RWPE2 (cell line): ENCODE data around the gene CACNB3.
"Not testable (repeated sequence)": the region's sequence is repeated elsewhere in the genome, so short reads cannot be mapped to it uniquely, and the experiment has no call there.

Experiments used
- ATAC-seq: fragments of 200-7000 bp; cut with Tn5 transposase; 3 replicates; pipeline ENCODE4 v1.9.1; 2021; ENCODE audit warnings: low read depth
- DNase-seq: peaks from one replicate; pipeline ENCODE4 v3.0.0-alpha.2; 2020; ENCODE audit warnings: low spot score
- H3K27ac ChIP-seq: fragments of 450-650 bp; 2 replicates; pipeline ENCODE4 v1.5.1; 2017; ENCODE audit warnings: mild to moderate bottlenecking; ENCODE audit not compliant: poor library complexity, severe bottlenecking
- H3K27me3 ChIP-seq: fragments of 250-450 bp; sonication (Bioruptor Pico); 2 replicates; pipeline ENCODE4 v1.5.1; 2021; ENCODE audit warnings: mild to moderate bottlenecking, moderate library complexity; ENCODE audit not compliant: insufficient read depth, poor library complexity, severe bottlenecking
- H3K36me3 ChIP-seq: fragments of 250-450 bp; sonication (Bioruptor Pico); 2 replicates; pipeline ENCODE4 v1.5.1; 2020; ENCODE audit warnings: low read depth, mild to moderate bottlenecking, moderate library complexity
- H3K4me1 ChIP-seq: fragments of 250-450 bp; sonication (Bioruptor Pico); 2 replicates; pipeline ENCODE4 v1.5.1; 2021; ENCODE audit warnings: mild to moderate bottlenecking, moderate library complexity; ENCODE audit not compliant: insufficient read depth, poor library complexity, severe bottlenecking
- H3K4me3 ChIP-seq: fragments of 250-450 bp; sonication (Bioruptor Pico); 2 replicates; pipeline ENCODE4 v1.5.1; 2021; ENCODE audit warnings: mild to moderate bottlenecking, moderate library complexity; ENCODE audit not compliant: severe bottlenecking
- H3K9me3 ChIP-seq: fragments of 250-450 bp; sonication (Bioruptor Pico); 2 replicates; pipeline ENCODE4 v1.5.1; 2021; ENCODE audit warnings: mild to moderate bottlenecking, moderate library complexity; ENCODE audit not compliant: severe bottlenecking
- TF ChIP-seq, protein P1 (sequence below): fragments of 450-650 bp; IDR thresholded peaks from one replicate; pipeline ENCODE4 v1.5.1; 2017; ENCODE audit warnings: mild to moderate bottlenecking, moderate library complexity; ENCODE audit not compliant: poor library complexity, severe bottlenecking

The CACNB3 gene

DNA sequence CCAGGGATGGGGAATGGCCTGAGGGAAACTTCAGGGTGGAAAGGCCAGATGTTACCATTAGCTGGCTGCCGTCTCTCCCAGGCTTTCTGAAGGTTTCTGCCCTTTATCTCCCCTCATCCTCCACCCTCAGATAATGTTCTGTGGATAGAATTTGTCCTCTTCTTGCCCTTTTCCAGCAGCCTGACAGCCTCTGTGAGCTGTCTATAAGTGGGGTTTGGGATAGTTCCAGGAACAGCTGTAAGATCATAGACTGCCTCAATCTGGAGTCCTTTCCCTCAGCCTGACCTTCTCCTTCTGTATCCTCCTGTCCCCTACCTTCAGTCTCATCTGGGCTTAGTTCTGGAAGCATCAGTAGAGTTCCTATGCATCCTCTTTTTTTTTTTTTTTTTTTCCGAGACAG, 50.2 kb downstream of the CACNB3 start:
- Histone ChIP-seq H3K27ac (no peak overlapping the region), H3K27me3 (no peaks in the 10 kb centered on the region), H3K9me3 (no peaks in the 10 kb centered on the region), H3K4me1 (peaks cover 9% of the 10 kb centered on the region), H3K36me3 (no peaks in the 10 kb centered on the region), H3K4me3 (no peak overlapping the region)
- TF ChIP-seq, protein P1, sequence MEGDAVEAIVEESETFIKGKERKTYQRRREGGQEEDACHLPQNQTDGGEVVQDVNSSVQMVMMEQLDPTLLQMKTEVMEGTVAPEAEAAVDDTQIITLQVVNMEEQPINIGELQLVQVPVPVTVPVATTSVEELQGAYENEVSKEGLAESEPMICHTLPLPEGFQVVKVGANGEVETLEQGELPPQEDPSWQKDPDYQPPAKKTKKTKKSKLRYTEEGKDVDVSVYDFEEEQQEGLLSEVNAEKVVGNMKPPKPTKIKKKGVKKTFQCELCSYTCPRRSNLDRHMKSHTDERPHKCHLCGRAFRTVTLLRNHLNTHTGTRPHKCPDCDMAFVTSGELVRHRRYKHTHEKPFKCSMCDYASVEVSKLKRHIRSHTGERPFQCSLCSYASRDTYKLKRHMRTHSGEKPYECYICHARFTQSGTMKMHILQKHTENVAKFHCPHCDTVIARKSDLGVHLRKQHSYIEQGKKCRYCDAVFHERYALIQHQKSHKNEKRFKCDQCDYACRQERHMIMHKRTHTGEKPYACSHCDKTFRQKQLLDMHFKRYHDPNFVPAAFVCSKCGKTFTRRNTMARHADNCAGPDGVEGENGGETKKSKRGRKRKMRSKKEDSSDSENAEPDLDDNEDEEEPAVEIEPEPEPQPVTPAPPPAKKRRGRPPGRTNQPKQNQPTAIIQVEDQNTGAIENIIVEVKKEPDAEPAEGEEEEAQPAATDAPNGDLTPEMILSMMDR: no peak
- DNase-seq: no peak
- ATAC-seq: no peak

DNA sequence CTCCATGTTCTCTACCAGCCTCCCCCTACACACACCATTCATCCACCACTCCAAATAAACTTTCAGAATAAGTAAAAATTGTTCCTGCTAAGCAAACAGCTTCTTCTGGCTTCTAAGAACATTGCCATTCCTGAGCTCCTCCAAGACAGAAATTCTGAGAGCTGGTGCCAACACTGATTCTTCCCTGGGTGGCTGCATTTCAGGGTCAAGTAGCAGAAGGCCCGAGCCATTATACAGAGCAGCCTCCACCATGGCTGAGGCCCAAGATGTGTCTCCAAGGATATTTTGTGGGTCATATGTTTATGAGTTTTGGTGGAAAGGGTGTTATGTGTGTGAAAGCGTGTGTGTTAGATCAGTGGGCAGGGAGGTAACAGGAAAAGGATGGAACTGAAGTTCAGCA, 50.9 kb downstream of the CACNB3 start:
- no peak for ATAC-seq
- Histone ChIP-seq H3K4me3 (no peak overlapping the region), H3K36me3 (no peaks in the 10 kb centered on the region), H3K4me1 (peaks cover 9% of the 10 kb centered on the region), H3K9me3 (no peaks in the 10 kb centered on the region), H3K27ac (no peak overlapping the region), H3K27me3 (no peaks in the 10 kb centered on the region)
- TF ChIP-seq, protein P1: no peak
- no peak for DNase-seq

DNA sequence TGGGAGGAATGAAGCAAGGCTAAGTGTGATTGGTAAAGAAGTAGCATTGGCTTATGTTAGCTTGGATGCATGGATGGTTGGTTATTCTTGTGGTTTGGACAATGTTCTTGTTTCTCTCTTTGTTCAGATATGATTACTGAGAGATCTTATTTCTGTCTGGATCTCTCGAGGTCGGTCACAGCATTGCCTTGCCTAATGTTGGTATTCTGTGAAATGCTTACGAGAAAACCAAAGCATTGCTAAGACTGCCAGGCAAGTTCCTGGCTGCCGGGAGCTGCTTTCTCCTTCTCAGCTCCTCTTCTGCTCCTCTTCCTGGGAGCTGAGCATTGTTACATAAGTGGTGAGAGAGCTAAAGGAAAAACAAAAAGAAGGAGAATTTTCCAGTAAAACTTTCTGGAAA, 54.8 kb downstream of the CACNB3 start:
- TF ChIP-seq, protein P1: no peak
- H3K27me3 ChIP-seq: no peaks in the 10 kb centered on the region
- ATAC-seq: no peak
- DNase-seq: no peak
- H3K36me3 ChIP-seq: no peaks in the 10 kb centered on the region
- H3K9me3 ChIP-seq: no peaks in the 10 kb centered on the region
- H3K27ac ChIP-seq: no peak overlapping the region
- no peak overlapping the region for H3K4me3 ChIP-seq
- H3K4me1 ChIP-seq: no peaks in the 10 kb centered on the region

DNA sequence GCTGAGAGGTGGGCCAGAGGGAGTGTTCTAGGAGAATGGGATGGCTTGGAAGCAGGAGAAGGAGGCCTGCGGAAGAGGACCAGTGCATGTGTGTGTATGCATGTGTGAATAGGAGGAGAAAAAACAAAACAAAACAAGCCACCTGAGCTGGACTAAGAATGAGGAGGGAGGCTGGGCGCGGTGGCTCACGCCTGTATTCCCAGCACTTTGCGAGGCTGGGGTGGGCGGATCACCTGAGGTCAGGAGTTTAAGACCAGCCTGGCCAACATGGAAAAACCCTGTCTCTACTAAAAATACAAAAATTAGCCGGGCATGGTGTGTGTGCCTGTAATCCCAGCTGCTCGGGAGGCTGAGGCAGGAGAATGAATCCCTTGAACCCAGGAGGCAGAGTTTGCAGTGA, 55.2 kb downstream of the CACNB3 start:
- H3K27me3 ChIP-seq, DNase-seq, H3K4me3 ChIP-seq, H3K27ac ChIP-seq, H3K9me3 ChIP-seq, H3K4me1 ChIP-seq, ATAC-seq, H3K36me3 ChIP-seq: not testable (repeated sequence)

DNA sequence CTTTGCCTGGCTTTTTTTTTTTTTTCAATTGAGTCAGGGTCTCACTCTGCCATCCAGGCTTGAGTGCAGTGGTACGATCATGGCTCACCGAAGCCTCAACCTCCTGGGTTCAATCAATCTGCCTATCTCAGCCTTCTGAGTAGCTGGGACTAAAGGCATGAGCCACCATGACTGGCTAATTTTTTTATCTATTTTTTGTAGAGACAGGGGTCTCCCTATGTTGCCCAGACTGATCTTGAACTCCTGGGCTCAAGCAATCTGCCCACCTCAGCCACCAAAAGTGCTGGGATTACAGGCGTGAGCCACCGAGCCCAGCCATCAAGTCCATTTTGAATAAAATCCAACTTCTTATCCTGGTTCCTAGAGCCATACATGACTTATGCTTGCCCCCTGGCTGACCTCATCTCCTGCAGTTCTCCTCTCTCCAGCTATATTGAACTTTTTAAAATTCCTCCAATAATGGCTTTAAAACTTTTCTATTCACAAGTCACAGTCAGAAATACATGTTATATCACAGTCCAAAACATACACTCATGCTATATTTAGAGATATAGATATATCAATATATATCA, 57.7 kb downstream of the CACNB3 start:
- Histone ChIP-seq H3K27ac (no peak overlapping the region), H3K9me3 (no peaks in the 10 kb centered on the region), H3K4me3 (no peak overlapping the region), H3K27me3 (peaks cover under 1% of the 10 kb centered on the region), H3K4me1 (no peaks in the 10 kb centered on the region), H3K36me3 (no peaks in the 10 kb centered on the region)
- ATAC-seq (no peak), DNase-seq (no peak)
- TF ChIP-seq, protein P1: no peak
